Skeletal muscle satellite cell (primary cell): Measurements from ENCODE around the gene BRD9.

Experiments used
- H3K27me3 ChIP-seq: 2 replicates; pipeline ENCODE4 v1.7.0; 2013; ENCODE audit warnings: low read length; ENCODE audit not compliant: control insufficient read depth, insufficient read depth
- H3K36me3 ChIP-seq: 2 replicates; pipeline ENCODE4 v1.7.0; 2013; ENCODE audit warnings: mild to moderate bottlenecking, control low read depth, low read length; ENCODE audit not compliant: insufficient read depth
- H3K4me1 ChIP-seq: 2 replicates; pipeline ENCODE4 v1.7.0; 2013; ENCODE audit warnings: low read length; ENCODE audit not compliant: control insufficient read depth, insufficient read depth
- H3K4me2 ChIP-seq: 2 replicates; pipeline ENCODE4 v1.7.0; 2013; ENCODE audit warnings: mild to moderate bottlenecking, low read length
- H3K4me3 ChIP-seq: 2 replicates; pipeline ENCODE4 v1.7.0; 2013; ENCODE audit warnings: low read length
- H3K9ac ChIP-seq: 2 replicates; pipeline ENCODE4 v1.7.0; 2013; ENCODE audit warnings: mild to moderate bottlenecking, low read depth, low read length, moderate library complexity
- H3K9me3 ChIP-seq: replicated peaks from 2 replicates; pipeline ENCODE4 v1.7.0; 2013; ENCODE audit warnings: mild to moderate bottlenecking, control low read depth, low read length

The BRD9 gene

DNA sequence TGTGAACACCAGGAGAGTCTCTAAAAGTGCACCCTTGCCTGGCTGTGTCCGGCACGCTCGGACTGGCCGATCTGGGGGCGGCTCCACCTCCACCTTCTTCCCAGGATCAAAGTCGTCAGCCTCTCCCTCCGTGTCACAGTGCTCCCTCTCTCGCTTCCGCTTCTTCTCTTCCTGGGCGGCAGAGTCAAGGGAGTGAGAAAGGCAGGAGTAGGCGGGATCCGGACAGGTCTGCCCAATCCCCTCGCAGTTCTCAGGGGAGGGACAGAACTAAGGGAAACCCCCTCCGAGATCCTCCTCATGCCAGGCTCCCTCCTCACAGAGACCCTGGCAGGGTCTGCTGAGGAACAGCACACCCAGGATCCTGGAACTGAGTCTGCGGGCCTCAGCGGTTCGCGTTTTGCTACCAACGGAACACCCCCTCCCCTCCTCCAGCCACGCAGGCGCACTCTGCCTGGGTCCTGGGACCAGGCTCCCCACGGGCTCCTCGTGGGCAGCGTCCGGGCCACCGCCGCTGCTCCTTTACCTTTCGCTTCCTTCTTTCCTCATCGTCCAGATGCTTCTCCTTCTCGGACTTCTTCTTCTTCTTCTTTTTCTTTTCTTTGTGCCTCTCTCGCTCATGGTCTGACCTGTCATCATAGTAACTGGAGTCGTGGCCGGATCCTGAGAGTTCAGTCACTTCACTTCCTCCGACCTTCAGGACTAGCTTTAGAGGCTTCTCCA, 1.3 kb downstream of the BRD9 start:
- H3K36me3 ChIP-seq: peaks cover 52% of the 10 kb centered on the region

DNA sequence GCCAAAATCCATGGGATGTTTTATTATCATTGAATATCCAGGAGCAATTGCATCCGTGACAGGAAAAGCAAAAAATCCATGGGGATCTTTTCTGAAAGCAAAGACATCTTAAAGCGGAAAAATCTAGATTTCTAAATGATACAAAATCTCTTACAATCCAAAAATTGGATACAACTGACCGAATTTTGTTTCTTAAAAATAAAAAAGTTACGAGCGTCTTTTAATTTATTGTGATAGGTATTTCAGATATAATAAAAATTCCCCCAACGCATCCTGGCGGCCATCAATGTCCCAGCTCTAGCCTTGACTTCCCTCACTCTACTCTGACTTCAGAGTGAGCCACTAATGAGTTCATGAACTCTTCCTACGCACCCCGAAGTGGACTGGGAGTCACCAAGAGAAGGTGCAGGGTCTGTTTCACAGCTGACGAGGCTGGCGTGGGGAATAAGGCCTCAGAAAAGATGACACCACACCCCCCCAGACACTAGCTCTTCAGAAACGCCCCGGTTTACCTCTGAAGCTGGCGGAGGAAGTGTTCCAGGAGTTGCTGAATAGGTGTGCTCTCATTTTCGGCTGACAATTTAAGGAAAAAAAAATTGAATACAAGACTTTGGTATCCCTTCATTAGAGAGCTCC, 3.4 kb downstream of the BRD9 start:
- peaks cover 67% of the 10 kb centered on the region for H3K36me3 ChIP-seq
- no peak overlapping the region for H3K4me3 ChIP-seq
- no peaks in the 10 kb centered on the region for H3K9me3 ChIP-seq
- no peaks in the 10 kb centered on the region for H3K27me3 ChIP-seq
- H3K4me2 ChIP-seq: no peak overlapping the region
- H3K4me1 ChIP-seq: peaks cover 14% of the 10 kb centered on the region
- no peak overlapping the region for H3K9ac ChIP-seq

More for the DNA sequence above, 1.3 kb downstream of the BRD9 start:
- peak overlapping the region; percentile 99 for H3K9ac ChIP-seq
- peak overlapping the region; percentile 92 for H3K4me3 ChIP-seq
- H3K9me3 ChIP-seq: no peaks in the 10 kb centered on the region
- H3K4me2 ChIP-seq: peak overlapping the region; percentile 100
- H3K27me3 ChIP-seq: no peaks in the 10 kb centered on the region
- H3K4me1 ChIP-seq: peaks cover 14% of the 10 kb centered on the region

DNA sequence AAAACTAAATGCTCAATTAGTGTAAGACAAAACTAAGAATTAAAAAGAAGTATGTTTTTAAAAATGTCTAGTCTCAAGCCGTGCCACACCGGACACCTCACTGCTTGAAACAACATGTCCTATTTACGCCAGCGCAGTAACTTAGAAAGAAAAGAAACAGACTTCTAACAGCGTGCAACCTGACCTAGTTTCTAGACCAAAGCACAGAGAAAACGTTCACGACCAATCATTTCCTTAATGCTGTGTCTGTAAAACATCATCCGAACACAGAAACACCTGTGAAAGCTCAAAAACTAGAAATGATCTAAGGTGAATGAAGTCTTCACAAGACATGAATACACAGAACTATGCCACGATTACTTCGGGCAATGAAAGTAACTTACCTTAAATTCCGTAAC, 4.0 kb downstream of the BRD9 start:
- no peaks in the 10 kb centered on the region for H3K9me3 ChIP-seq
- H3K27me3 ChIP-seq: no peaks in the 10 kb centered on the region
- no peak overlapping the region for H3K4me3 ChIP-seq
- H3K4me2 ChIP-seq: no peak overlapping the region
- peaks cover 73% of the 10 kb centered on the region for H3K36me3 ChIP-seq
- peaks cover 14% of the 10 kb centered on the region for H3K4me1 ChIP-seq
- no peak overlapping the region for H3K9ac ChIP-seq

DNA sequence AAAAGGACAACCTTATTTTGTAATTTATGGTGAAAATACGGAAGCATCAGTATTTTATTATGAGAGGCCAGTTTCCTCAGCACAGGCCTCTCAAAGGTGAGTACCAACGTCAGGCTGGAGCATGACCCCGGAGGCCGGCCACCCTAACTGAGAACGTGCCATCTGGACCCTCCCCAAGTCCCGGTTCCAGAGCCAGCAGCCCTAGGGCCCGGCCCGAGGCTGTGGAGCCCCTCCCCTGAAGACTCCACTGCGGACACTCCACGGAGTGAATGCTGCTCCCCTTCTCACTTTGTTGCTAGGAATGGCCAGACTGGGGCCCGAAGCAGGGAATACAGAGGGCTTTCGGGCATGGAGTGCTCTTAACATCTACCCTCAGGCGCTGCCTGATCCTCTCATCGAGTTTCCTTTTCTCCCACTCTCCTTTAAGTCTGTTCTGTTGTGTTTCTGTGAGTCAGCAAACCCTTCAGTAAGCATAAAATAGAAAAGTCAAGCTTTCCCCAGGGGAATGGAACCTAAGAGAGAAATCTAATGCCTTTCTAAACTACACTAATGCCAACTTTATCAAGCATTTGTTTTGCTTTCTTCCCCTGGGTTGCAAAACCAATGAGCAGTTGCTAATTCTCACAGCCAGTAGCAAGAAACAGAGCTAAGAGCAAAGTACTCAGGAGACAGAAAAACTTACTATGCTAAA, 4.5 kb downstream of the BRD9 start:
- no peaks in the 10 kb centered on the region for H3K9me3 ChIP-seq
- no peak overlapping the region for H3K4me2 ChIP-seq
- no peak overlapping the region for H3K4me3 ChIP-seq
- peaks cover 14% of the 10 kb centered on the region for H3K4me1 ChIP-seq
- H3K36me3 ChIP-seq: peaks cover 78% of the 10 kb centered on the region
- no peak overlapping the region for H3K9ac ChIP-seq
- H3K27me3 ChIP-seq: no peaks in the 10 kb centered on the region

DNA sequence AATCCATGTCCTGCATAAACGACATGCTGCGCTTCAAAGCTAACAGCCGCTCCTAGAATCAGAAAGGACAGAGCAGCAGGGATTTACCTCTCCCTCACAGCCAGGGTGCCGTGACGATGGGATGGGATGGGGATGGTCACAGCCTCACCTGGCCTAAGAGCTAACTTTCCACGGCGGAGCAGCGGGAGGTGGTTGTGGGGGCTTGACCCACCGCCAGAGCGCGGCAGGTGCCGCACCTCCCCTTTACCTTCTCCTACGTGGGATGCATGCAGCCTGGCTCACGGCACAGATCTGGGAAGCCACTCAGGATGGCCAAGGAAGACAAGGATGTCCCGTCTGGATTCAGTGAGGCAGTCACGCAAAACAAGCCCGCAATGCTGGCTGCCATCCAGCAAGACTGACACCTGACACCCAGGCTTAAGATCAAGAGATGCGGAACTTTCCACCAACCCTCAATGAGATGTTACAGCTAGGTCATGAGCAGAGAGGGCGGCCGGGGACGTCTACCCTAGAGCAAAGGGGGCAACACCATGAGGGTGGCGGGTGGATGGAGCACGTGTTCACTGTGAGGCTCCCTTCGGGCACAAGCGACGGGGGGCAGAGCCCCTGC, 5.8 kb downstream of the BRD9 start:
- Histone ChIP-seq H3K4me3 (no peak overlapping the region), H3K36me3 (peaks cover 91% of the 10 kb centered on the region), H3K9me3 (no peaks in the 10 kb centered on the region), H3K4me2 (no peak overlapping the region), H3K27me3 (no peaks in the 10 kb centered on the region), H3K9ac (no peak overlapping the region), H3K4me1 (peaks cover 14% of the 10 kb centered on the region)

DNA sequence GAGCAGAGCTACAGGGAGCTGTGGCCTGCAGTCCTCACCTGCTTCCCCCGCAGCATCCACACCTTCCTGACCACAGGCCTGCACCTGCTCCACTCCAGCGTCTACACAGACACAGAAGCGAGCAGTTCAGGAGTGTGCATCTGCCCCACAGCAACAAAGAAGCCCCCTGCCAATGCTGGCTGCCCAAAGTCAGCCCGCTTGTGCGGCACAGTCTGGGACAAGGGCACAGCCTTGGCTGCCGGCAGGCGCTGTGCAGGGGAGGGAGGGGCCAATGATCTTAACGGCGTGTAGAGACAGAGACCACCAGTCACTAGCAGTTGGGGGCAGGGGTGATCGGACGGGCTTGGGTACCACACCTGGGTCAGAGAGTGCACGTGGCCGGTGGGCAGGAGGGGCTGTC, 6.6 kb downstream of the BRD9 start:
- Histone ChIP-seq H3K9ac (no peak overlapping the region), H3K27me3 (no peaks in the 10 kb centered on the region), H3K36me3 (peaks cover 98% of the 10 kb centered on the region), H3K4me2 (no peak overlapping the region), H3K9me3 (no peaks in the 10 kb centered on the region), H3K4me3 (no peak overlapping the region), H3K4me1 (peaks cover 7% of the 10 kb centered on the region)

DNA sequence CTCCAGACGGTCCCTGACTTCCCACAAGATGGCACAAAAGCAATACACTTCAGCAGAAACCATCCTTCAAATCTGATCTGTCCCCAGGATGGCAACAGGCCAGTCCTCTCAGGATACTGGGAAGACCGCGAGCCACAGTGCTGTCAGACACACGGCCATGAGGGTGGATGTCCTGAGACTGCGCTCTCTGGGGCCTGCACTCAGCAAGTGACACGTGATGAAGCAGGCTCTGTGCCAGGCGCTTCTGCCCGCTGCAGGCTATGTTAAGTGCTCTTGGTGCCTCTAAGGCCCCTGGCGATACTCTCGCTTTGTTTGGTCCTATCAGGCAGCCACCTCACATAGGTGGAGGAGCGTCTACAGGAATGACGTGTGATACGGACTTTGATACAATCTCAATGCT, 7.1 kb downstream of the BRD9 start:
- Histone ChIP-seq H3K9me3 (no peaks in the 10 kb centered on the region), H3K27me3 (no peaks in the 10 kb centered on the region), H3K4me3 (no peak overlapping the region), H3K4me2 (no peak overlapping the region), H3K9ac (no peak overlapping the region), H3K36me3 (peaks cover 96% of the 10 kb centered on the region), H3K4me1 (peaks cover 1% of the 10 kb centered on the region)

DNA sequence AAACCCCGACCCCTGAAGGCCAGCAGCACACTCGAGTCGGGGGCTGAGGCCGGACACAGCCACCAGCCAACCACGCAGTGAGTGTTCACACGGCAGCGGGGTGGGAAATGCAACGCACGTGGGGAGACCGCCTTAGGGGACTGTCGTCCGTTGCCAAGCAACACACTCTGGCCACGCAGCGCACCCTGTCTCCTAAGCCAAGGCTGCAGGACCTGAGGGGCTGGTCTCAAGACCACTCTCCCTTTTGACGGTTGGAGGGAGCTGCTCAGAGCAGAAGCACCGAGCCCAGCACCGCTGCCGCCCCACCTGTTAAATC, 7.5 kb downstream of the BRD9 start:
- H3K4me2 ChIP-seq: no peak overlapping the region
- no peaks in the 10 kb centered on the region for H3K27me3 ChIP-seq
- peaks cover 91% of the 10 kb centered on the region for H3K36me3 ChIP-seq
- H3K9ac ChIP-seq: no peak overlapping the region
- no peaks in the 10 kb centered on the region for H3K9me3 ChIP-seq
- H3K4me3 ChIP-seq: no peak overlapping the region
- H3K4me1 ChIP-seq: no peaks in the 10 kb centered on the region

DNA sequence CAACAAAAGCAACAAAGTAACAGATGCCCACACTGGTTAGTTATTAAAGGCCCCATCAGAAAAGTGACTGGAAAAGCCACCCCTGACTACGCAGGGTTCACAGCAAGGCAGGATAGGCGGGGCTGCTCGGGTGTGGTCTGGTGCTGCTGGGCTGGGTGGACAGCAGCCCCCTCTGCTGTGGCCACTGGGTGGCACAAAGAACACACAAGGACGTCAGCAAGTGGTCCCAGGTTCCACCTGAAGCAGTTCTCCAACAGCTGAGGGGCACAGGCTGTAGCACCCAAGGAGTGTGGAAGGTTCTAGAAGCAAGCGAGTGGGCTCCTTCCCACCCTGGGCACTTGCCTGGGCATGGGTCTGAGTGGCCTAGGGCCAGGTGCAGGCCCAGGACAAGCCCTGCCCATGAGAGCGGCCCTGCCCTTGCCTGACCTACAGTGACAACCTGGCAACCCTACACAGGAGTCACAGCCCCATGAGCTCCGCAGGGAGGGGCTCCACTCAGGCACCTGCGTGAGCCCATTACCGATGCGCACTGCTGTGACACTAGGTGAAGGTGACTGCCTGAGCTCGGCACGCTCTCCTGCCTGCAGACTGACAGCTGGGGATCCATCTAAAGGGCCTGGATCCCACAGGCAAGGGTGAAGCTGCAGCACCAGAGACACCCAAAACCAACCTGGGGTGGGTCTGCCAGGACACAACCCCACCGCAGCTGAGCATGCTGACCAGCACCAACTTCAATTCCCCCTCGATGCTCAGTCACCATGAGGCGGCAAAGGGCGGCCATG, 8.1 kb downstream of the BRD9 start:
- Histone ChIP-seq H3K4me2 (no peak overlapping the region), H3K4me3 (no peak overlapping the region), H3K9ac (no peak overlapping the region), H3K27me3 (no peaks in the 10 kb centered on the region), H3K36me3 (peaks cover 87% of the 10 kb centered on the region), H3K9me3 (no peaks in the 10 kb centered on the region), H3K4me1 (no peaks in the 10 kb centered on the region)

DNA sequence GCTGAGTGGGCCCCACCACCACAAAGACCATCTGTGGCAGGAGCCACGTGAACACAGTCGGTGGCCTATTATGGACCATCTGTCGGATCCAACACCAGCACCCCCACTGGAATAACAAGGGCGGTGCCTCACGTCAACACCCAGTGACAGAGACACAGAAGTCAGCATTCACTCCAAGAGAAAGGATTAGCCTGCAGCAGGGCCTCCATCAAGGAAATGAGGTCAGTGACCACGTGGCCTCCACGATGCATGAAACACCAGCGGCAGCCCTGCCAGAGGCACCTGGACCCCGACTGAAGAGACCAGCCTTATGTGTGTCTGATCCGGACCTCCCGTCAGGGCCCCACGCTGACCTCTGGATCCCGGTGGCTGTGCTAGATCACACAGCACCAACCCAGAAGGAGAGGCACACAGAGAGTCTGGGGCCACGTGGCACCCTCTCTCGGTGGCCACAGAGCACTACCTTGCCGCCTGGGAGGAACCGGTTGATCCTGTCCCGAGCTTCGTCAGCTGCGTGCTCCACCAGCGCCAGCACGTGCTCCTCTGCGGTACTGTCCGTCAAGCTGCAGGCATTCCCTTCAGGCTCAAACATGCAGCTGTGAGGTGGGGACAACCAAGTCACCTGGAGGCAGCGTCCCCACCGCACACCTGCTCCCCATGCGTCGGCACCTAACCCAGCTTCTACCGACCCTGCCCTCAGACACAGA, 9.0 kb downstream of the BRD9 start:
- Histone ChIP-seq H3K4me3 (no peak overlapping the region), H3K9ac (no peak overlapping the region), H3K4me2 (no peak overlapping the region), H3K9me3 (no peaks in the 10 kb centered on the region), H3K4me1 (no peaks in the 10 kb centered on the region), H3K36me3 (peaks cover 78% of the 10 kb centered on the region), H3K27me3 (no peaks in the 10 kb centered on the region)
